Stomach (tissue), 4 donors: Measurements from ENCODE around the gene ZC2HC1B.

ENCODE experiments used
- CTCF ChIP-seq, 7 experiments: fragments of 450-650 bp in 4 of 7; fragments of 200-600 bp in 3 of 7; sonication (generic) in 3 of 7; IDR thresholded peaks; one replicate each; pipeline ENCODE4 v1.5.1; 2016 to 2019; ENCODE audit warnings: antibody characterized with exemption in 7 of 7, control low read depth in 2 of 7, mild to moderate bottlenecking in 1 of 7
- EP300 ChIP-seq: sonication (generic); formaldehyde crosslinking; IDR thresholded peaks from one replicate; pipeline ENCODE4 v1.6.1; 2017; ENCODE audit warnings: antibody characterized with exemption
- POLR2A ChIP-seq, 4 donors: fragments of 450-650 bp; IDR thresholded peaks; one replicate each; pipeline ENCODE4 v1.6.1; 2016; ENCODE audit warnings: antibody characterized with exemption in 4 of 4, control low read depth in 2 of 4, mild to moderate bottlenecking in 1 of 4, moderate library complexity in 1 of 4
- POLR2AphosphoS5 ChIP-seq, 3 donors: sonication (generic); formaldehyde crosslinking; IDR thresholded peaks; one replicate each; pipeline ENCODE4 v1.6.1; 2016; ENCODE audit warnings: antibody characterized with exemption in 3 of 3

- TF ChIP-seq CTCF (IDR thresholded peaks at IDR 0.05) (no peak), EP300 (no peak), POLR2A (IDR thresholded peaks at IDR 0.05) (no peak), POLR2AphosphoS5 (IDR thresholded peaks at IDR 0.05) (no peak)
Observed at GRCh38 chr6:143970456-143971218, 106.4 kb downstream of the ZC2HC1B start.
